Body of pancreas (tissue), 4 donors: ENCODE data around the gene MUC21. TPM values are rescaled to one million over a fixed set of nuclear protein-coding genes. Genes with fewer than 3 reads are reported as not detected.

Experiments used
- ATAC-seq: fragments of 150-250 bp; one replicate; pipeline ENCODE4 v1.9.1; 2016
- DNase-seq, 4 donors: peaks; one replicate each; pipeline ENCODE4 v3.0.0-alpha.2; 2019
- H3K27ac ChIP-seq, 4 donors: fragments of 200-600 bp; sonication (generic); 1 replicate in 3 of 4; 2 replicates in 1 of 4; pipeline versions ENCODE4 v1.5.1 to v1.6.1; 2016 to 2019; ENCODE audit warnings: mild to moderate bottlenecking in 1 of 4, mixed read lengths in 1 of 4, moderate library complexity in 1 of 4
- H3K27me3 ChIP-seq, 2 donors: fragments of 200-600 bp; sonication (generic); one replicate each; pipeline ENCODE4 v1.6.0; 2016; ENCODE audit warnings: mild to moderate bottlenecking in 1 of 2
- H3K36me3 ChIP-seq, 2 donors: fragments of 200-600 bp; sonication (generic); replicated peaks in 1 of 2; 2 replicates each; pipeline ENCODE4 v1.5.1; 2016; ENCODE audit warnings: low read depth in 2 of 2; ENCODE audit not compliant: insufficient read depth in 1 of 2
- H3K4me1 ChIP-seq: fragments of 200-600 bp; sonication (generic); one replicate; pipeline ENCODE4 v1.6.0; 2016
- H3K4me3 ChIP-seq, 2 donors: fragments of 200-600 bp; sonication (generic); 1 replicate in 1 of 2; 2 replicates in 1 of 2; pipeline ENCODE4 v1.5.1; 2016 to 2019
- H3K9me3 ChIP-seq, 3 donors: fragments of 200-600 bp; sonication (generic); 1 replicate in 2 of 3; 2 replicates in 1 of 3; pipeline ENCODE4 v1.5.1; 2016
- CTCF ChIP-seq, 7 experiments: fragments of 450-650 bp in 4 of 7; fragments of 200-600 bp in 3 of 7; sonication (generic) in 3 of 7; IDR thresholded peaks; one replicate each; pipeline ENCODE4 v1.5.1; 2016 to 2019; ENCODE audit warnings: antibody characterized with exemption in 7 of 7
- POLR2A ChIP-seq, 3 donors: fragments of 450-650 bp; IDR thresholded peaks; one replicate each; pipeline ENCODE4 v1.6.1; 2016; ENCODE audit warnings: antibody characterized with exemption in 3 of 3, mild to moderate bottlenecking in 2 of 3
- WGBS, 2 donors: methylation state at CpG; one replicate each; pipeline ENCODE4 v1.1.5; 2017; 5-methylcytosine and 5-hydroxymethylcytosine counted together
- intact Hi-C: fragments of 100-400 bp; cut with DNase I; formaldehyde crosslinking; loops from one replicate; pipeline ENCODE4 v1.15.1; 2023
- total RNA-seq, 2 donors: library from RNA; depleted of rRNA; stranded (reverse); fragments of >200 nt; gene quantifications; one replicate each; pipeline ENCODE4 v1.1.0, GENCODE V29; 2016

MUC21 gene
- total RNA-seq, 2 donors from 2014 or later: not detected

- Histone ChIP-seq H3K27ac (no peak overlapping the region), H3K27me3 (no peaks in the 10 kb centered on the region), H3K36me3 (no peaks in the 10 kb centered on the region), H3K4me1 (peaks cover 15% of the 10 kb centered on the region), H3K4me3 (no peak overlapping the region), H3K9me3 (no peaks in the 10 kb centered on the region)
- 75 to 82% methylated on average over 4 of the region's 4 CpGs for WGBS, 2 donors
- no peak for DNase-seq
- no peak for ATAC-seq
- TF ChIP-seq POLR2A (IDR thresholded peaks at IDR 0.05) (no peak), CTCF (IDR thresholded peaks at IDR 0.05) (no peak)
- intact Hi-C loops: no loop called here
These were observed 21.3 kb downstream of the MUC21 start for GRCh38 chr6:31004794-31005193.

GRCh38 chr6:31005249-31006020 is 21.9 kb downstream of the MUC21 start:
- Histone ChIP-seq H3K27me3 (no peaks in the 10 kb centered on the region), H3K36me3 (no peaks in the 10 kb centered on the region), H3K4me3 (no peak overlapping the region), H3K4me1 (peaks cover 15% of the 10 kb centered on the region), H3K9me3 (no peaks in the 10 kb centered on the region), H3K27ac (no peak overlapping the region)
- intact Hi-C loops: no loop called here
- DNase-seq (no peak), ATAC-seq (peak; percentile 20)
- 73 to 74% methylated on average over 9 of the region's 9 CpGs for WGBS, 2 donors
- TF ChIP-seq CTCF (IDR thresholded peaks at IDR 0.05) (no peak), POLR2A (IDR thresholded peaks at IDR 0.05) (no peak)

- ATAC-seq (peak; percentile 70), DNase-seq (no peak)
- Histone ChIP-seq H3K4me1 (peaks cover 15% of the 10 kb centered on the region), H3K9me3 (no peaks in the 10 kb centered on the region), H3K4me3 (no peak overlapping the region), H3K36me3 (no peaks in the 10 kb centered on the region), H3K27me3 (no peaks in the 10 kb centered on the region), H3K27ac (peak overlapping the region in 1 of 4 donors; percentile 7)
- WGBS, 2 donors: 55 to 77% methylated on average over 8 of the region's 8 CpGs
- intact Hi-C loops: no loop called here
- TF ChIP-seq POLR2A (IDR thresholded peaks at IDR 0.05) (no peak), CTCF (IDR thresholded peaks at IDR 0.05) (no peak)
These were observed 24.2 kb downstream of the MUC21 start for GRCh38 chr6:31007694-31008093.

GRCh38 chr6:31008165-31008564 is 24.6 kb downstream of the MUC21 start:
- Histone ChIP-seq H3K27ac (peak overlapping the region in 1 of 4 donors; percentile 7), H3K27me3 (no peaks in the 10 kb centered on the region), H3K4me3 (no peak overlapping the region), H3K9me3 (no peaks in the 10 kb centered on the region), H3K4me1 (peaks cover 15% of the 10 kb centered on the region), H3K36me3 (no peaks in the 10 kb centered on the region)
- intact Hi-C loops: no loop called here
- ATAC-seq (no peak), DNase-seq (no peak)
- 49 to 57% methylated on average over 4 of the region's 4 CpGs for WGBS, 2 donors
- TF ChIP-seq POLR2A (IDR thresholded peaks at IDR 0.05) (no peak), CTCF (IDR thresholded peaks at IDR 0.05) (no peak)

- DNase-seq (no peak), ATAC-seq (no peak)
- Histone ChIP-seq H3K27me3 (no peaks in the 10 kb centered on the region), H3K36me3 (no peaks in the 10 kb centered on the region), H3K9me3 (no peaks in the 10 kb centered on the region), H3K27ac (no peak overlapping the region), H3K4me1 (peaks cover 15% of the 10 kb centered on the region), H3K4me3 (no peak overlapping the region)
- TF ChIP-seq CTCF (IDR thresholded peaks at IDR 0.05): no peak
- TF ChIP-seq POLR2A (IDR thresholded peaks at IDR 0.05): no peak
- WGBS, 2 donors: 88 to 89% methylated on average over 7 of the region's 7 CpGs
- intact Hi-C loops: no loop called here
These were observed 26.2 kb downstream of the MUC21 start for GRCh38 chr6:31009731-31010130.
